Lower leg skin (tissue), 3 donors: ENCODE measurements around the gene MDC1.
A peak's percentile ranks its signal among the peaks of the same experiment; 100 is the strongest.

Experiments used
- CTCF ChIP-seq, 3 donors: fragments of 450-650 bp; IDR thresholded peaks; one replicate each; pipeline ENCODE4 v1.5.1; 2016; ENCODE audit warnings: antibody characterized with exemption in 3 of 3, mild to moderate bottlenecking in 3 of 3, moderate library complexity in 2 of 3
- POLR2A ChIP-seq, 2 donors: fragments of 450-650 bp; IDR thresholded peaks; one replicate each; pipeline ENCODE4 v1.6.1; 2016 to 2017; ENCODE audit warnings: antibody characterized with exemption in 2 of 2, mild to moderate bottlenecking in 1 of 2, moderate library complexity in 1 of 2

GRCh38 chr6:30717129-30717844, at the start of gene MDC1:
- TF ChIP-seq CTCF (IDR thresholded peaks at IDR 0.05) (peak in 1 of 3 donors; percentile 83), POLR2A (IDR thresholded peaks at IDR 0.05) (no peak)
